HL-60 (cell line): Measurements from ENCODE around the gene RASSF8.

Source experiments
- POLR2AphosphoS5 ChIP-seq: IDR thresholded peaks from 2 replicates; pipeline ENCODE4 v1.6.1; 2012; ENCODE audit warnings: low read depth
- SPI1 ChIP-seq: IDR thresholded peaks from 2 replicates; pipeline ENCODE4 v1.6.1; 2012; ENCODE audit warnings: low read depth, mild to moderate bottlenecking, borderline replicate concordance
- TF ChIP-seq, protein P1 (sequence below): IDR thresholded peaks from one replicate; pipeline ENCODE4 v1.5.1; 2011; ENCODE audit warnings: low read length, control low read depth, inconsistent platforms; ENCODE audit not compliant: insufficient read depth
- TF ChIP-seq, protein P2 (sequence below): IDR thresholded peaks from 2 replicates; pipeline ENCODE4 v1.6.1; 2012; ENCODE audit warnings: low read depth; ENCODE audit not compliant: insufficient replicate concordance

DNA sequence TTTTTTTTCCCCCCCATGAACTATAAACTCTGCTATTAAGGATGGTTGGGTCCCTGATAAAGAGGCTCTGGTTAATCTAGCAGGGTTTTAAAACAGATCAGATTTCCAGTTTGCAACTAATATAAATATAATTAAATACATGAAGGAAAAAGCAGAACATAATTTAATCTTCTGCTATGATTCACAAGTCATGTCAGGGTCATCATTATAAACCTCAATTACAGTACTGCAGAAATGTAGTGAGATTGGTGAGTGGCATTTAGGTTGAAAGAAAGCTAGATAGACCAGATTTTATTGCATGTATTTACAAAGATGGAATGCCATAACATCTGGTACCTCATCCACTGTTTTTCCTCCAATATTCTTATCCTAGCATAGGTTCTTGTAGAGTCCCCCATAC lies 14.5 kb upstream of the RASSF8 start:
- TF ChIP-seq, protein P1, sequence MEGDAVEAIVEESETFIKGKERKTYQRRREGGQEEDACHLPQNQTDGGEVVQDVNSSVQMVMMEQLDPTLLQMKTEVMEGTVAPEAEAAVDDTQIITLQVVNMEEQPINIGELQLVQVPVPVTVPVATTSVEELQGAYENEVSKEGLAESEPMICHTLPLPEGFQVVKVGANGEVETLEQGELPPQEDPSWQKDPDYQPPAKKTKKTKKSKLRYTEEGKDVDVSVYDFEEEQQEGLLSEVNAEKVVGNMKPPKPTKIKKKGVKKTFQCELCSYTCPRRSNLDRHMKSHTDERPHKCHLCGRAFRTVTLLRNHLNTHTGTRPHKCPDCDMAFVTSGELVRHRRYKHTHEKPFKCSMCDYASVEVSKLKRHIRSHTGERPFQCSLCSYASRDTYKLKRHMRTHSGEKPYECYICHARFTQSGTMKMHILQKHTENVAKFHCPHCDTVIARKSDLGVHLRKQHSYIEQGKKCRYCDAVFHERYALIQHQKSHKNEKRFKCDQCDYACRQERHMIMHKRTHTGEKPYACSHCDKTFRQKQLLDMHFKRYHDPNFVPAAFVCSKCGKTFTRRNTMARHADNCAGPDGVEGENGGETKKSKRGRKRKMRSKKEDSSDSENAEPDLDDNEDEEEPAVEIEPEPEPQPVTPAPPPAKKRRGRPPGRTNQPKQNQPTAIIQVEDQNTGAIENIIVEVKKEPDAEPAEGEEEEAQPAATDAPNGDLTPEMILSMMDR, result no peak
- TF ChIP-seq POLR2AphosphoS5 (no peak), SPI1 (no peak)
- TF ChIP-seq, protein P2, sequence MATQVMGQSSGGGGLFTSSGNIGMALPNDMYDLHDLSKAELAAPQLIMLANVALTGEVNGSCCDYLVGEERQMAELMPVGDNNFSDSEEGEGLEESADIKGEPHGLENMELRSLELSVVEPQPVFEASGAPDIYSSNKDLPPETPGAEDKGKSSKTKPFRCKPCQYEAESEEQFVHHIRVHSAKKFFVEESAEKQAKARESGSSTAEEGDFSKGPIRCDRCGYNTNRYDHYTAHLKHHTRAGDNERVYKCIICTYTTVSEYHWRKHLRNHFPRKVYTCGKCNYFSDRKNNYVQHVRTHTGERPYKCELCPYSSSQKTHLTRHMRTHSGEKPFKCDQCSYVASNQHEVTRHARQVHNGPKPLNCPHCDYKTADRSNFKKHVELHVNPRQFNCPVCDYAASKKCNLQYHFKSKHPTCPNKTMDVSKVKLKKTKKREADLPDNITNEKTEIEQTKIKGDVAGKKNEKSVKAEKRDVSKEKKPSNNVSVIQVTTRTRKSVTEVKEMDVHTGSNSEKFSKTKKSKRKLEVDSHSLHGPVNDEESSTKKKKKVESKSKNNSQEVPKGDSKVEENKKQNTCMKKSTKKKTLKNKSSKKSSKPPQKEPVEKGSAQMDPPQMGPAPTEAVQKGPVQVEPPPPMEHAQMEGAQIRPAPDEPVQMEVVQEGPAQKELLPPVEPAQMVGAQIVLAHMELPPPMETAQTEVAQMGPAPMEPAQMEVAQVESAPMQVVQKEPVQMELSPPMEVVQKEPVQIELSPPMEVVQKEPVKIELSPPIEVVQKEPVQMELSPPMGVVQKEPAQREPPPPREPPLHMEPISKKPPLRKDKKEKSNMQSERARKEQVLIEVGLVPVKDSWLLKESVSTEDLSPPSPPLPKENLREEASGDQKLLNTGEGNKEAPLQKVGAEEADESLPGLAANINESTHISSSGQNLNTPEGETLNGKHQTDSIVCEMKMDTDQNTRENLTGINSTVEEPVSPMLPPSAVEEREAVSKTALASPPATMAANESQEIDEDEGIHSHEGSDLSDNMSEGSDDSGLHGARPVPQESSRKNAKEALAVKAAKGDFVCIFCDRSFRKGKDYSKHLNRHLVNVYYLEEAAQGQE, result no peak
